OCI-LY1 (cell line): ENCODE results near the gene SEMA5A.

Source experiments
- CTCF ChIP-seq: fragments of 200-600 bp; sonication (generic), shearing (Covaris generic); IDR thresholded peaks from 2 replicates; pipeline ENCODE4 v1.5.1; 2017; ENCODE audit warnings: mild to moderate bottlenecking, antibody characterized with exemption, low read length, moderate library complexity, mixed read lengths
- EZH2 ChIP-seq: fragments of 200-600 bp; sonication (generic), shearing (Covaris generic); IDR thresholded peaks from 2 replicates; pipeline ENCODE4 v1.8.0; 2017; ENCODE audit warnings: borderline replicate concordance, mixed run types, mild to moderate bottlenecking, antibody characterized with exemption, low read length, moderate library complexity, mixed read lengths

- TF ChIP-seq CTCF (no peak), EZH2 (no peak)
Observed at GRCh38 chr5:9040475-9040874, 505.4 kb downstream of the SEMA5A start.
